Loucy (cell line): ENCODE data around the gene TLE2.

Source experiments
- CTCF ChIP-seq: fragments of 200-600 bp; sonication (generic); conservative IDR thresholded peaks from 2 replicates; pipeline ENCODE4 v1.5.1; 2014; ENCODE audit warnings: mild to moderate bottlenecking, antibody characterized with exemption, low read length
- EZH2phosphoT487 ChIP-seq: fragments of 200-600 bp; IDR thresholded peaks from 2 replicates; pipeline ENCODE4 v1.6.1; 2018; ENCODE audit warnings: antibody characterized with exemption, mild to moderate bottlenecking, moderate library complexity, borderline replicate concordance

- TF ChIP-seq CTCF = no peak
- no peak for TF ChIP-seq EZH2phosphoT487
Observed at GRCh38 chr19:2992958-2993357, 36.1 kb downstream of the TLE2 start.
